K562 (cell line): Measurements from ENCODE around the gene GRIA1. TPM values are rescaled to one million over a fixed set of nuclear protein-coding genes. Genes with fewer than 3 reads are reported as not detected.

Experiments
- ATAC-seq: fragments of 200-7000 bp; cut with Tn5 transposase; 3 replicates; pipeline ENCODE4 v1.9.1; 2020; ENCODE audit warnings: moderate library complexity
- BruUV-seq: library from RNA; stranded (reverse); fragments of 400-500 nt; replicated peaks from 2 replicates; lab custom pipeline; 2021; lab: Mats Ljungman, UMichigan
- CTCF ChIA-PET: fragments of 300-600 bp; formaldehyde crosslinking; extraction: SDS; loops from one replicate; lab custom pipeline; 2021; ENCODE audit warnings: low intra/inter-chr PET ratio; lab: Yijun Ruan, JAX
- POLR2A ChIA-PET: fragments of 300-600, 350-650 bp; sonication (Branson Sonifier 250); formaldehyde crosslinking; extraction: SDS; loops from one replicate; lab custom pipeline; 2021; ENCODE audit warnings: antibody characterized with exemption, inconsistent platforms; lab: Yijun Ruan, JAX
- DNase-seq, 4 experiments: peaks; one replicate each; pipeline versions ENCODE4 v3.0.0 to v3.0.0-alpha.2; 2011 to 2018; ENCODE audit warnings: low spot score in 3 of 4, mixed read lengths in 3 of 4; ENCODE audit errors: extremely low read depth in 1 of 4
- FAIRE-seq: peaks from 2 replicates; lab custom pipeline; 2011; peaks lifted over from hg19 to GRCh38; lab: Jason Lieb, UNC
- H2AFZ ChIP-seq: 2 replicates; pipeline ENCODE4 v1.6.0; 2011; ENCODE audit warnings: low read depth, low read length, control low read depth, inconsistent platforms
- H3K27ac ChIP-seq: fragments of 200-600 bp; 3 replicates; pipeline ENCODE4 v1.8.0; 2011; ENCODE audit warnings: low read depth, mild to moderate bottlenecking, control low read depth, inconsistent platforms, low read length, moderate library complexity, mixed read lengths; ENCODE audit errors: extremely low read depth
- H3K27me3 ChIP-seq, 2 experiments: fragments of 300-600 bp in 1 of 2; 2 replicates in 1 of 2; 3 replicates in 1 of 2; pipeline versions ENCODE4 v1.6.0 to v1.8.0; 2011; ENCODE audit warnings: inconsistent platforms in 2 of 2, low read length in 2 of 2, mild to moderate bottlenecking in 1 of 2, mixed read lengths in 1 of 2, moderate library complexity in 1 of 2; ENCODE audit not compliant: control insufficient read depth in 2 of 2, insufficient read depth in 2 of 2
- H3K36me3 ChIP-seq: fragments of 300-600 bp; 3 replicates; pipeline ENCODE4 v1.8.0; 2011; ENCODE audit warnings: mild to moderate bottlenecking, low read length, inconsistent platforms; ENCODE audit not compliant: control insufficient read depth, insufficient read depth
- H3K4me1 ChIP-seq, 2 experiments: fragments of 200-600 bp in 1 of 2; replicated peaks in 1 of 2; 2 replicates in 1 of 2; 3 replicates in 1 of 2; pipeline versions ENCODE4 v1.5.1 to v1.8.0; 2011; ENCODE audit warnings: inconsistent platforms in 2 of 2, low read length in 2 of 2, mild to moderate bottlenecking in 1 of 2, mixed read lengths in 1 of 2, moderate library complexity in 1 of 2; ENCODE audit not compliant: control insufficient read depth in 2 of 2, insufficient read depth in 2 of 2
- H3K4me2 ChIP-seq: 2 replicates; pipeline ENCODE4 v1.6.1; 2011; ENCODE audit warnings: low read length, control low read depth, inconsistent platforms, mixed read lengths; ENCODE audit not compliant: insufficient read depth
- H3K4me3 ChIP-seq: fragments of 200-600 bp; sonication (generic), shearing (Covaris generic); 2 replicates; pipeline ENCODE4 v1.5.1; 2016; ENCODE audit warnings: control low read depth, inconsistent platforms
- H3K79me2 ChIP-seq: fragments of 200-600 bp; 3 replicates; pipeline ENCODE4 v1.8.0; 2011; ENCODE audit warnings: low read length, inconsistent platforms; ENCODE audit not compliant: control insufficient read depth, insufficient read depth
- H3K9ac ChIP-seq, 2 experiments: 2 replicates each; pipeline versions ENCODE4 v1.6.0 to v1.6.1; 2011; ENCODE audit warnings: low read depth in 2 of 2, low read length in 2 of 2, control low read depth in 1 of 2, inconsistent platforms in 1 of 2, mild to moderate bottlenecking in 1 of 2, mixed read lengths in 1 of 2; ENCODE audit not compliant: insufficient read depth in 1 of 2
- H3K9me1 ChIP-seq: one replicate; pipeline ENCODE4 v1.6.0; 2011; ENCODE audit warnings: inconsistent platforms, mild to moderate bottlenecking, low read length, moderate library complexity; ENCODE audit not compliant: control insufficient read depth, insufficient read depth
- H3K9me3 ChIP-seq: replicated peaks from 2 replicates; pipeline ENCODE4 v1.5.1; 2011; ENCODE audit warnings: low read depth, low read length, inconsistent platforms; ENCODE audit not compliant: control insufficient read depth, insufficient read depth
- H4K20me1 ChIP-seq: replicated peaks from 2 replicates; pipeline ENCODE4 v1.6.1; 2011; ENCODE audit warnings: low read length, inconsistent platforms, mixed read lengths; ENCODE audit not compliant: control insufficient read depth, insufficient read depth
- CREB3L1 ChIP-seq: fragments of 450-650 bp; IDR thresholded peaks from 2 replicates; pipeline ENCODE4 v1.6.1; 2014; ENCODE audit warnings: low read depth, mild to moderate bottlenecking, moderate library complexity, borderline replicate concordance
- FOXK2 ChIP-seq, 2 experiments: fragments of 450-650 bp; IDR thresholded peaks in 1 of 2; conservative IDR thresholded peaks in 1 of 2; 2 replicates each; pipeline ENCODE4 v1.6.1; 2016; ENCODE audit warnings: low read depth in 2 of 2, mild to moderate bottlenecking in 1 of 2
- HDAC3 ChIP-seq: fragments of 450-650 bp; IDR thresholded peaks from 2 replicates; pipeline ENCODE4 v1.6.1; 2018; ENCODE audit warnings: borderline replicate concordance, mild to moderate bottlenecking, moderate library complexity; ENCODE audit not compliant: partially characterized antibody
- MTA3 ChIP-seq: fragments of 450-650 bp; formaldehyde crosslinking; IDR thresholded peaks from 2 replicates; pipeline ENCODE4 v1.6.1; 2017; ENCODE audit warnings: mild to moderate bottlenecking, borderline replicate concordance
- ZEB2 ChIP-seq: fragments of 450-650 bp; IDR thresholded peaks from 2 replicates; pipeline ENCODE4 v1.6.1; 2016
- WGBS: fragments of 100-300 bp; shearing (Covaris generic); methylation state at CpG from one replicate; pipeline ENCODE4 v1.1.6; 2016; ENCODE audit warnings: low coverage, mixed read lengths; ENCODE audit not compliant: insufficient coverage; ENCODE audit errors: missing lambda C conversion rate; 5-methylcytosine and 5-hydroxymethylcytosine counted together
- in situ Hi-C: fragments of 300-500 bp; cut with MboI; formaldehyde crosslinking; loops from 4 replicates; pipeline ENCODE4 v1.15.0; 2018; ENCODE audit warnings: inconsistent platforms, mixed read lengths
- intact Hi-C: fragments of 100-400 bp; cut with micrococcal nuclease; formaldehyde crosslinking; loops from 2 replicates; pipeline ENCODE4 v1.14.2; 2022
- polyA plus RNA-seq, 8 experiments: library from polyadenylated mRNA; depleted of rRNA in 4 of 8; stranded (reverse) in 5 of 8; unstranded in 3 of 8; fragments of >200 nt; fragmentation: Nextera tagmentation in 2 of 8; fragmentation: Illumina TruSeq in 1 of 8; extraction: Ambion mirVana in 2 of 8; extraction: Trizol in 1 of 8; gene quantifications; 2 replicates each; pipeline versions ENCODE4 v1.2.1 to v1.2.3, GENCODE V29; 2011 to 2014; ENCODE audit warnings: inconsistent platforms in 1 of 8, missing spikeins in 1 of 8
- total RNA-seq, 7 experiments: library from RNA; depleted of rRNA in 6 of 7; stranded (reverse); fragments of >200 nt in 6 of 7; fragmentation: Illumina TruSeq in 2 of 7; extraction: Trizol in 2 of 7; gene quantifications; 2 replicates each; pipeline versions ENCODE4 v1.2.1 to v1.2.3, GENCODE V29; 2011 to 2021; ENCODE audit warnings: low replicate concordance in 1 of 7

GRIA1 gene
- total and polyA plus RNA-seq, 9 of the 15 experiments (the other 6 are each of a cell fraction or from before 2014, with no cell fraction given) = not detected

- TF ChIP-seq MTA3 = no peak
These were observed 171.4 kb downstream of the GRIA1 start (continued) for GRCh38 chr5:153661897-153662296.

- ATAC-seq (no peak), DNase-seq (no peak), FAIRE-seq (no peak)
- ChIA-PET CTCF (no interaction called here), POLR2A (interaction anchor here (0.6 to 1.9 kb wide), 2 partner anchors 8 to 997 kb away, joined by 3 to 6 read pairs; no protein-coding TSS in a partner anchor)
- Histone ChIP-seq H3K9ac (no peak overlapping the region), H3K36me3 (no peaks in the 10 kb centered on the region), H2AFZ (no peak overlapping the region), H3K9me1 (no peaks in the 10 kb centered on the region), H3K27ac (no peak overlapping the region), H3K79me2 (no peaks in the 10 kb centered on the region), H4K20me1 (no peaks in the 10 kb centered on the region), H3K4me2 (no peak overlapping the region), H3K9me3 (no peaks in the 10 kb centered on the region), H3K4me1 (no peaks in the 10 kb centered on the region; a peak in 1 of 5 replicates), H3K27me3 (no peaks in the 10 kb centered on the region), H3K4me3 (no peak overlapping the region)
- no peak for TF ChIP-seq FOXK2 (conservative IDR thresholded peaks at IDR 0.05 in 1 of 2, IDR thresholded peaks at IDR 0.05 in 1 of 2; ENCODE audit: low read depth in 2 of 2)
- TF ChIP-seq HDAC3 = no peak
- TF ChIP-seq CREB3L1 = no peak
- TF ChIP-seq ZEB2 = no peak
- in situ Hi-C loops (no loop called here), intact Hi-C loops (no loop called here)
- BruUV-seq = no TSS peak
- 0% methylated on average over 1 of the region's 1 CpG for WGBS
These were observed 179.6 kb downstream of the GRIA1 start for GRCh38 chr5:153670101-153670500.
